ENCODE results near the gene KRTAP9-3. TPM values are rescaled to one million over a fixed set of nuclear protein-coding genes. Genes with fewer than 3 reads are reported as not detected.

The KRTAP9-3 gene
- total and polyA plus RNA-seq, 2 donors (not counting 3 experiments of a cell fraction or from before 2014, with no cell fraction given) = not detected

DNA sequence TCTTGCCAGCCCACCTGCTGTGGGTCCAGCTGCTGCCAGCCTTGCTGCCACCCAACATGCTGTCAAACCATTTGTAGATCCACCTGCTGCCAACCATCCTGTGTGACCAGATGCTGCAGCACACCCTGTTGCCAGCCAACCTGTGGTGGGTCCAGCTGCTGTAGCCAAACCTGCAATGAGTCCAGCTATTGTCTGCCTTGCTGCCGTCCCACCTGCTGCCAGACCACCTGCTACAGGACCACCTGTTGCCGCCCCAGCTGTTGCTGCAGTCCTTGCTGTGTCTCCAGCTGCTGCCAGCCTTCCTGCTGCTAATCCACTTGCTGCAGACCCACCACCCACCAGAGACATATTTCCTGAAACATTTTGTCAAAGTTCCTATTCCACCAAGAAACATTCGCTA is 41.9 kb upstream of the KRTAP9-3 start:
- TF ChIP-seq POLR2A (IDR thresholded peaks at IDR 0.05; ENCODE audit: low read depth, low read length) = no peak
- TF ChIP-seq JUN (IDR thresholded peaks at IDR 0.05; ENCODE audit: borderline replicate concordance, insufficient read depth, insufficient read length, low read depth) = no peak
- no peak for TF ChIP-seq FOS (IDR thresholded peaks at IDR 0.05; ENCODE audit: borderline replicate concordance, insufficient read depth, low read length)
- no peak for TF ChIP-seq POLR2AphosphoS5 (IDR thresholded peaks at IDR 0.05; ENCODE audit: insufficient read depth, low read depth, low read length)
- no peak for TF ChIP-seq EZH2 (IDR thresholded peaks at IDR 0.05; ENCODE audit: borderline replicate concordance, low read depth, low read length, severe bottlenecking)
- TF ChIP-seq, protein P1, sequence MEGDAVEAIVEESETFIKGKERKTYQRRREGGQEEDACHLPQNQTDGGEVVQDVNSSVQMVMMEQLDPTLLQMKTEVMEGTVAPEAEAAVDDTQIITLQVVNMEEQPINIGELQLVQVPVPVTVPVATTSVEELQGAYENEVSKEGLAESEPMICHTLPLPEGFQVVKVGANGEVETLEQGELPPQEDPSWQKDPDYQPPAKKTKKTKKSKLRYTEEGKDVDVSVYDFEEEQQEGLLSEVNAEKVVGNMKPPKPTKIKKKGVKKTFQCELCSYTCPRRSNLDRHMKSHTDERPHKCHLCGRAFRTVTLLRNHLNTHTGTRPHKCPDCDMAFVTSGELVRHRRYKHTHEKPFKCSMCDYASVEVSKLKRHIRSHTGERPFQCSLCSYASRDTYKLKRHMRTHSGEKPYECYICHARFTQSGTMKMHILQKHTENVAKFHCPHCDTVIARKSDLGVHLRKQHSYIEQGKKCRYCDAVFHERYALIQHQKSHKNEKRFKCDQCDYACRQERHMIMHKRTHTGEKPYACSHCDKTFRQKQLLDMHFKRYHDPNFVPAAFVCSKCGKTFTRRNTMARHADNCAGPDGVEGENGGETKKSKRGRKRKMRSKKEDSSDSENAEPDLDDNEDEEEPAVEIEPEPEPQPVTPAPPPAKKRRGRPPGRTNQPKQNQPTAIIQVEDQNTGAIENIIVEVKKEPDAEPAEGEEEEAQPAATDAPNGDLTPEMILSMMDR (IDR thresholded peaks at IDR 0.05; ENCODE audit: extremely low read depth in 1 of 2, insufficient read depth in 1 of 2, low read depth in 1 of 2, low read length in 2 of 2) = no peak
- no peak for TF ChIP-seq GATA2 (IDR thresholded peaks at IDR 0.05; ENCODE audit: insufficient read depth, insufficient read length, low read depth, low read length)
- TF ChIP-seq MYC (IDR thresholded peaks at IDR 0.05; ENCODE audit: low read depth, low read length) = no peak
- TF ChIP-seq, protein P2, sequence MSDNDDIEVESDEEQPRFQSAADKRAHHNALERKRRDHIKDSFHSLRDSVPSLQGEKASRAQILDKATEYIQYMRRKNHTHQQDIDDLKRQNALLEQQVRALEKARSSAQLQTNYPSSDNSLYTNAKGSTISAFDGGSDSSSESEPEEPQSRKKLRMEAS (IDR thresholded peaks at IDR 0.05; ENCODE audit: insufficient read depth, insufficient read length) = no peak
- H3K36me3 ChIP-seq (ENCODE audit: control insufficient read depth in 2 of 2, extremely low read depth in 1 of 2, insufficient read depth in 2 of 2, low read length in 2 of 2) = no peaks in the 10 kb centered on the region
- no peak overlapping the region for H3K9ac ChIP-seq (replicated peaks; ENCODE audit: extremely low read depth, insufficient read depth, low read length)
- H2AFZ ChIP-seq (ENCODE audit: low read depth, low read length) = no peak overlapping the region
- no peaks in the 10 kb centered on the region for H4K20me1 ChIP-seq (replicated peaks; ENCODE audit: control insufficient read depth, extremely low read depth, insufficient read depth, low read length)
- no peaks in the 10 kb centered on the region for H3K9me3 ChIP-seq (replicated peaks; ENCODE audit: control insufficient read depth, insufficient read depth, low read length)
- DNase-seq (ENCODE audit: low read depth, low spot score) (no peak), FAIRE-seq (no peak)
- H3K27me3 ChIP-seq (ENCODE audit: control insufficient read depth in 2 of 2, insufficient read depth in 2 of 2, low read length in 2 of 2) = no peaks in the 10 kb centered on the region
- H3K27ac ChIP-seq (ENCODE audit: insufficient read depth, low read depth, low read length) = no peak overlapping the region
- no peak overlapping the region for H3K4me2 ChIP-seq (ENCODE audit: insufficient read depth, low read length)
- intact Hi-C loops (cut with micrococcal nuclease) (no loop called here), dilution Hi-C loops (cut with MboI; ENCODE audit: extremely low pct_ligation_motif_present, low sequenced_read_pairs) (no loop called here)
- no TSS peak for BruUV-seq (replicated peaks)
- ChIA-PET POLR2A (no interaction called here), CTCF (no interaction called here)
- H3K4me1 ChIP-seq (ENCODE audit: control insufficient read depth, extremely low read depth, insufficient read depth, low read length) = no peaks in the 10 kb centered on the region
- H3K9me1 ChIP-seq (replicated peaks; ENCODE audit: control insufficient read depth, extremely low read depth, insufficient read depth, low read length) = no peaks in the 10 kb centered on the region
- H3K79me2 ChIP-seq (ENCODE audit: control insufficient read depth, insufficient read depth, low read length) = no peaks in the 10 kb centered on the region
- no peak overlapping the region for H3K4me3 ChIP-seq (replicated peaks in 1 of 3; ENCODE audit: insufficient read depth in 1 of 3, low read depth in 1 of 3, low read length in 3 of 3)
